ENCODE data around the gene DSN1. TPM values are rescaled to one million over a fixed set of nuclear protein-coding genes. Genes with fewer than 3 reads are reported as not detected.

Gene DSN1, protein sequence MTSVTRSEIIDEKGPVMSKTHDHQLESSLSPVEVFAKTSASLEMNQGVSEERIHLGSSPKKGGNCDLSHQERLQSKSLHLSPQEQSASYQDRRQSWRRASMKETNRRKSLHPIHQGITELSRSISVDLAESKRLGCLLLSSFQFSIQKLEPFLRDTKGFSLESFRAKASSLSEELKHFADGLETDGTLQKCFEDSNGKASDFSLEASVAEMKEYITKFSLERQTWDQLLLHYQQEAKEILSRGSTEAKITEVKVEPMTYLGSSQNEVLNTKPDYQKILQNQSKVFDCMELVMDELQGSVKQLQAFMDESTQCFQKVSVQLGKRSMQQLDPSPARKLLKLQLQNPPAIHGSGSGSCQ
- 7.3 and 8.3 TPM in 2 replicates for polyA plus RNA-seq (2012; rRNA removed)
- polyA plus RNA-seq (2012; cell fraction: cytosol; rRNA removed): 8.8 and 9.2 TPM in 2 replicates
- 5.8 and 8.2 TPM in 2 replicates for polyA plus RNA-seq (2012; cell fraction: nucleus; rRNA removed)

DNA sequence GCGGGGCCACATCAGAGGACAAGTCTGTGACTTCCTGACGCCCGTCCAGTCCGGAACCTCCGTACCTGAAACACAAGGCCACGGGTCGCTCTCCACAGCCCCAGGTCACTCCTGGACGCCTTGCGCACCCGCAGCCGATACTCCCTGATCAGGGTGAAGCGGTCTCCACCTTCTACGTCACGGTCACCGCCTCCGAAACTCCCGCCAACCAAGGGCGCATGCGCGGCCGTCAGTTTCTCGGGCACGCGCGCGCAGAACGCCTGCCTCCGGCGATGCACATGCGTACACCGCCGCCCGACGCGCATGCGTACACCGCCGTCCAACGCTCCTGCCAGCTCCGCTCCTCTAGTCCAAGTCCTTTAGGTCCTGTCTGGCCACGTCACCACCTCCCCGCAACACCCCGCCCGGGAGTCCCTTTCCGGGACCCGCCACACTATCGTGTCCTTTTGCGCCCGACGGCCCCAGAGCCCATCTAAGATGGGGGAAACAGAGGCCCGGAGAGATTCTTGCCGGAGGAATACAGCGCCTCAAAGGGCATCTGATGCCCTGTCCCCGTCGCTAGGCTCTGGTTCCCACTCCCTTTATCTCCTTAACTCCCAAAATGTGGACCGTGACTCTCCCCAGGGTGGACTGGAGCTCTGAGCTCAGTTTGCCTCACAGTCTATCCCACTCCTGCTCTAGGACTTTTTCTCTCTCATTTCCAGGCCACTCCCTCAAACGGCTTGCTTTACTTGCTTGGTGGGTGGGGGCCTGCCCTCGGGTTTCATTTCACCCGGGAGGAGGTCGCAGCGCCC is at the start of gene DSN1:
Gene DSN1 (minus strand): TSS at position 167 of the 794 bp plus-strand sequence. CDS start 2,305 bp downstream, outside the sequence.
- TF ChIP-seq IRF3 (IDR thresholded peaks at IDR 0.05; ENCODE audit: low read depth, low read length): no peak
- TF ChIP-seq, protein P1, sequence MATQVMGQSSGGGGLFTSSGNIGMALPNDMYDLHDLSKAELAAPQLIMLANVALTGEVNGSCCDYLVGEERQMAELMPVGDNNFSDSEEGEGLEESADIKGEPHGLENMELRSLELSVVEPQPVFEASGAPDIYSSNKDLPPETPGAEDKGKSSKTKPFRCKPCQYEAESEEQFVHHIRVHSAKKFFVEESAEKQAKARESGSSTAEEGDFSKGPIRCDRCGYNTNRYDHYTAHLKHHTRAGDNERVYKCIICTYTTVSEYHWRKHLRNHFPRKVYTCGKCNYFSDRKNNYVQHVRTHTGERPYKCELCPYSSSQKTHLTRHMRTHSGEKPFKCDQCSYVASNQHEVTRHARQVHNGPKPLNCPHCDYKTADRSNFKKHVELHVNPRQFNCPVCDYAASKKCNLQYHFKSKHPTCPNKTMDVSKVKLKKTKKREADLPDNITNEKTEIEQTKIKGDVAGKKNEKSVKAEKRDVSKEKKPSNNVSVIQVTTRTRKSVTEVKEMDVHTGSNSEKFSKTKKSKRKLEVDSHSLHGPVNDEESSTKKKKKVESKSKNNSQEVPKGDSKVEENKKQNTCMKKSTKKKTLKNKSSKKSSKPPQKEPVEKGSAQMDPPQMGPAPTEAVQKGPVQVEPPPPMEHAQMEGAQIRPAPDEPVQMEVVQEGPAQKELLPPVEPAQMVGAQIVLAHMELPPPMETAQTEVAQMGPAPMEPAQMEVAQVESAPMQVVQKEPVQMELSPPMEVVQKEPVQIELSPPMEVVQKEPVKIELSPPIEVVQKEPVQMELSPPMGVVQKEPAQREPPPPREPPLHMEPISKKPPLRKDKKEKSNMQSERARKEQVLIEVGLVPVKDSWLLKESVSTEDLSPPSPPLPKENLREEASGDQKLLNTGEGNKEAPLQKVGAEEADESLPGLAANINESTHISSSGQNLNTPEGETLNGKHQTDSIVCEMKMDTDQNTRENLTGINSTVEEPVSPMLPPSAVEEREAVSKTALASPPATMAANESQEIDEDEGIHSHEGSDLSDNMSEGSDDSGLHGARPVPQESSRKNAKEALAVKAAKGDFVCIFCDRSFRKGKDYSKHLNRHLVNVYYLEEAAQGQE (IDR thresholded peaks at IDR 0.05; ENCODE audit: low read depth, low read length): no peak
- TF ChIP-seq YY1 (IDR thresholded peaks at IDR 0.05; ENCODE audit: low read depth): no peak
- no peak; the same call in none of the 2 replicates for TF ChIP-seq RAD21 (IDR thresholded peaks at IDR 0.05; ENCODE audit: low read length)
- no peak for TF ChIP-seq ELF1 (IDR thresholded peaks at IDR 0.05)
- peak; percentile 33; the same call in 1 of the 2 replicates for TF ChIP-seq SMC3 (IDR thresholded peaks at IDR 0.05; ENCODE audit: low read depth, low read length)
- TF ChIP-seq, protein P2, sequence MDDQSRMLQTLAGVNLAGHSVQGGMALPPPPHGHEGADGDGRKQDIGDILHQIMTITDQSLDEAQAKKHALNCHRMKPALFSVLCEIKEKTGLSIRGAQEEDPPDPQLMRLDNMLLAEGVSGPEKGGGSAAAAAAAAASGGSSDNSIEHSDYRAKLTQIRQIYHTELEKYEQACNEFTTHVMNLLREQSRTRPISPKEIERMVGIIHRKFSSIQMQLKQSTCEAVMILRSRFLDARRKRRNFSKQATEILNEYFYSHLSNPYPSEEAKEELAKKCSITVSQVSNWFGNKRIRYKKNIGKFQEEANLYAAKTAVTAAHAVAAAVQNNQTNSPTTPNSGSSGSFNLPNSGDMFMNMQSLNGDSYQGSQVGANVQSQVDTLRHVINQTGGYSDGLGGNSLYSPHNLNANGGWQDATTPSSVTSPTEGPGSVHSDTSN (IDR thresholded peaks at IDR 0.05): no peak; the same call in 1 of the 2 replicates
- no peak for TF ChIP-seq RXRA (IDR thresholded peaks at IDR 0.05; ENCODE audit: borderline replicate concordance, low read depth)
- peak; percentile 6; the same call in 1 of the 2 replicates for TF ChIP-seq TAF1 (IDR thresholded peaks at IDR 0.05; ENCODE audit: borderline replicate concordance, low read depth, low read length)
- TF ChIP-seq NFIC (IDR thresholded peaks at IDR 0.05; ENCODE audit: borderline replicate concordance): no peak
- peak; percentile 70 for TF ChIP-seq MXI1 (IDR thresholded peaks at IDR 0.05; ENCODE audit: low read depth, low read length)
- TF ChIP-seq CHD2 (IDR thresholded peaks at IDR 0.05; ENCODE audit: low read length, partially characterized antibody): no peak
- peak; percentile 77 for TF ChIP-seq POLR2AphosphoS5 (IDR thresholded peaks at IDR 0.05; ENCODE audit: low read depth, low read length)
- no peak for TF ChIP-seq RFX5 (IDR thresholded peaks at IDR 0.05; ENCODE audit: low read length)
- peak; percentile 42; the same call in 1 of the 2 replicates for TF ChIP-seq MAX (IDR thresholded peaks at IDR 0.05; ENCODE audit: low read depth)
- TF ChIP-seq FOSL2 (IDR thresholded peaks at IDR 0.05; ENCODE audit: borderline replicate concordance, low read depth): no peak
- TF ChIP-seq SIN3A (IDR thresholded peaks at IDR 0.05; ENCODE audit: borderline replicate concordance, low read depth, low read length): peak; percentile 94
- peak; percentile 97 for TF ChIP-seq NRF1 (IDR thresholded peaks at IDR 0.05; ENCODE audit: low read depth, low read length)
- TF ChIP-seq, protein P3, sequence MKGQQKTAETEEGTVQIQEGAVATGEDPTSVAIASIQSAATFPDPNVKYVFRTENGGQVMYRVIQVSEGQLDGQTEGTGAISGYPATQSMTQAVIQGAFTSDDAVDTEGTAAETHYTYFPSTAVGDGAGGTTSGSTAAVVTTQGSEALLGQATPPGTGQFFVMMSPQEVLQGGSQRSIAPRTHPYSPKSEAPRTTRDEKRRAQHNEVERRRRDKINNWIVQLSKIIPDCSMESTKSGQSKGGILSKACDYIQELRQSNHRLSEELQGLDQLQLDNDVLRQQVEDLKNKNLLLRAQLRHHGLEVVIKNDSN (IDR thresholded peaks at IDR 0.05; ENCODE audit: borderline replicate concordance, low read depth): no peak
- DNase-seq: peak; percentile 97
- peak within 1 kb of the TSS; percentile 94 for H2AFZ ChIP-seq (ENCODE audit: low read depth)
- no peaks in the 10 kb centered on the region for H3K36me3 ChIP-seq (replicated peaks in 1 of 2; ENCODE audit: control insufficient read depth in 1 of 2, insufficient read depth in 2 of 2, low read length in 1 of 2)
- no peaks in the 10 kb centered on the region for H4K20me1 ChIP-seq (ENCODE audit: insufficient read depth)
- H3K4me1 ChIP-seq (ENCODE audit: control insufficient read depth in 1 of 2, insufficient read depth in 2 of 2, low read depth in 1 of 2, low read length in 1 of 2): peaks cover 0 to 8% of the 10 kb centered on the region in 2 experiments; a peak in 1 of 4 replicates
- H3F3A ChIP-seq (replicated peaks; ENCODE audit: insufficient read depth): peaks cover 29% of the 10 kb centered on the region
- ChIA-PET CTCF (interaction anchor here (0.7 to 2.2 kb wide), 54 partner anchors 8 to 616 kb away, joined by 3 to 15 read pairs (median 4); partner anchors contain the start of genes NDRG3 and RAB5IF), POLR2A (interaction anchor here (0.6 to 2.0 kb wide), 5 partner anchors 13 to 89 kb away, joined by 3 to 5 read pairs (median 4); partner anchors contain the start of gene NDRG3)
- H3K4me3 ChIP-seq (ENCODE audit: low read depth in 2 of 2, low read length in 1 of 2): peak within 1 kb of the TSS; percentile 76 to 88
- H3K9ac ChIP-seq: peak within 1 kb of the TSS; percentile 99
- H3K9me2 ChIP-seq: no peaks in the 10 kb centered on the region
- no peaks in the 10 kb centered on the region for H3K9me3 ChIP-seq
- peaks cover 13% of the 10 kb centered on the region for H3K79me2 ChIP-seq (ENCODE audit: insufficient read depth)
- H3K4me2 ChIP-seq: peak within 1 kb of the TSS; percentile 98
- 1% methylated on average over 21 of the region's 61 CpGs for WGBS (ENCODE audit: low lambda C conversion rate)
- no peaks in the 10 kb centered on the region for H3K27me3 ChIP-seq (ENCODE audit: insufficient read depth)
- peak within 1 kb of the TSS; percentile 94 to 98 for H3K27ac ChIP-seq (ENCODE audit: low read depth in 2 of 2, low read length in 1 of 2)
